ENCODE results near the gene DAP.

- TF ChIP-seq POLR2A (IDR thresholded peaks at IDR 0.05): no peak
- TF ChIP-seq, protein P1, sequence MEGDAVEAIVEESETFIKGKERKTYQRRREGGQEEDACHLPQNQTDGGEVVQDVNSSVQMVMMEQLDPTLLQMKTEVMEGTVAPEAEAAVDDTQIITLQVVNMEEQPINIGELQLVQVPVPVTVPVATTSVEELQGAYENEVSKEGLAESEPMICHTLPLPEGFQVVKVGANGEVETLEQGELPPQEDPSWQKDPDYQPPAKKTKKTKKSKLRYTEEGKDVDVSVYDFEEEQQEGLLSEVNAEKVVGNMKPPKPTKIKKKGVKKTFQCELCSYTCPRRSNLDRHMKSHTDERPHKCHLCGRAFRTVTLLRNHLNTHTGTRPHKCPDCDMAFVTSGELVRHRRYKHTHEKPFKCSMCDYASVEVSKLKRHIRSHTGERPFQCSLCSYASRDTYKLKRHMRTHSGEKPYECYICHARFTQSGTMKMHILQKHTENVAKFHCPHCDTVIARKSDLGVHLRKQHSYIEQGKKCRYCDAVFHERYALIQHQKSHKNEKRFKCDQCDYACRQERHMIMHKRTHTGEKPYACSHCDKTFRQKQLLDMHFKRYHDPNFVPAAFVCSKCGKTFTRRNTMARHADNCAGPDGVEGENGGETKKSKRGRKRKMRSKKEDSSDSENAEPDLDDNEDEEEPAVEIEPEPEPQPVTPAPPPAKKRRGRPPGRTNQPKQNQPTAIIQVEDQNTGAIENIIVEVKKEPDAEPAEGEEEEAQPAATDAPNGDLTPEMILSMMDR (IDR thresholded peaks at IDR 0.05): no peak
- TF ChIP-seq POLR2AphosphoS5 (IDR thresholded peaks at IDR 0.05; ENCODE audit: insufficient read depth in 1 of 2, low read depth in 1 of 2): no peak
Measured at GRCh38 chr5:10636363-10637142, 124.5 kb downstream of the DAP start.
